ENCODE data around the gene GALR1.
"Not testable (repeated sequence)": the region's sequence is repeated elsewhere in the genome, so short reads cannot be mapped to it uniquely, and the experiment has no call there.

Gene GALR1

DNA sequence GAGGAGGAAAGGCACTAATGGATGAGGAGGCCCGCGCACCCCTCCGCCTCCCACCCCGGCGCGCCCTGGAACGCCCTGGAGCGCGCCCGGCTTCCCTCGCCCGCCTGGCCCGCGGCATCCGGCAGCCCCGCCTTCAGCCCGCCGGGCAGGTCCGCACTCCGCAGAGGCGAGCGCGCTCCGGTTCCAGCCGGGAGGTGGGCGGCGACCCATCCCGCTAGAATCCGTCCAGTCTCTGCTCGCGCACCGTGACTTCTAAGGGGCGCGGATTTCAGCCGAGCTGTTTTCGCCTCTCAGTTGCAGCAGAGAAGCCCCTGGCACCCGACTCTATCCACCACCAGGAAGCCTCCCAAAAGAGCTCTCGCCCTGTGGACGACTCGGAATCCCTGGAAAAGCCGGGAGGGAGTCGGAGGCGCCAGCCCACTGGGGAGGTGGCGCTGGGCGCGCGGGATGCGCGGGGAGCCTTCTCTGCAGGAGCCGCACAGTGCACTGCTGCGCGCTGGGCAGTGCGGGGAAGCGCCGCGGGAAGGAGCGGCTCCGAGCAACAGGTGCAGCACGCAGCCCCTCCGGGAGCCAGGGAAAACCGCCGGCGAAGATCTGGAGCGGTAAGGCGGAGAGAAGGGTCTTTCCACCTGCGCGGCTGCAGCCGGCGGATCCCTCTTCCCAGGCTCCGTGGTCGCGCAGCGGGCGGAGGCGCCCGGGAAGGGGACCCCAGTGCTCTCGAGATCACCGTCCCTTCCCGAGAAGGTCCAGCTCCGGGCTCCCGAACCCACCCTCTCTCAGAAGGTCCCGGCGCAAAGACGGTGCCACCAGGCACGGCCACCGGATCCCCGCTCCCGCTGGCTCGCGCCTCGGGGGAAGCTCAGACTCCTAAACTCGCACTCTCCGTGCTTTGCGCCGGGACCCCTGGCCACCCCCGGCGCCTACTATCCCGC, at the start of gene GALR1:
GALR1 (plus strand) TSS at position 280 of the 932 bp plus-strand sequence. CDS start 701 bp downstream, outside the sequence.
- in situ Hi-C loops (cut with MboI; ENCODE audit: low sequenced_read_pairs) = no loop called here

DNA sequence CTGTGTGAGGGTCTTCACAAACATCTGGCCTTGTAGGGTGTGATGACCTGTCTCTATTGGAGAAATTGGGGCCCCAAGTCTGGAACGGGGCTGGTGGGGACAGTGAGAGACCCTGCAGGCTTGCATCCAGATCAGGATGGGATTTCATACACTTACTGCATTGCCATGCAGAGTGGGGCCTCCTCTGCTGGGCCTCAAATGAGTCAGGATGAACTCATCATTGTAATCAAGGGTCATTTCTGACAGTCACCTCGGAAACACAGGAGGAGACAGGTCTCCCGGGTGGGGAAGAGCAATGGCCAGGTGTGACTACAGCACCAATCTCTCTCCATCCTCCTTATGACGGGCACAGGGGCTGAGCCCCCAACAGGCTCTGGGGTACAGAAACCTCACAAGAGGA, 48.1 kb upstream of the GALR1 start:
- in situ Hi-C loops (cut with MboI; ENCODE audit: low sequenced_read_pairs) = loop anchor here (25.0 kb wide), 1 partner anchor 139 kb away; no protein-coding TSS in a partner anchor

DNA sequence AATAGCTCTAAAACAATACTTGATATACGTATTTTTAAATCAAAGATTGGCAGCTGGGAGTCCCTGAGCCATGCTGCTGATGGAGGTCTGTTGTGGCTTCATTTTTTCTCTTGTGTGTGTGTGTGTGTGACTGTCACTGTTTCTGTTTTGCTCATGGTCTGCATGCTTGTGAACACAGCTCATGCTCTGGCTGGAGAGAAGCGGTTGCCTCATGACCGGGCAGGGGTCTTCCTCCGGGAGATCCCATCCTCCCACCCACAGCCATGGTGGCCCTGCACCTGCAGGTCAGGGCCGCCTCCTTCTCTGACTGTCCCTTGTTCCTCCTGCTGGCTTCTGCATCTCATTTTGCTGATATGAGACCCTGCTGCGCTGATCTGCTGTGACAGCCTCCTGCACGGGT, 47.3 kb upstream of the GALR1 start:
- in situ Hi-C loops (cut with MboI; ENCODE audit: low sequenced_read_pairs) = loop anchor here (25.0 kb wide), 1 partner anchor 140 kb away; no protein-coding TSS in a partner anchor

GRCh38 chr18:77203071-77203470, 46.6 kb upstream of the GALR1 start:
- in situ Hi-C loops (cut with MboI; ENCODE audit: low sequenced_read_pairs) = loop anchor here (25.0 kb wide), 1 partner anchor 141 kb away; no protein-coding TSS in a partner anchor

DNA sequence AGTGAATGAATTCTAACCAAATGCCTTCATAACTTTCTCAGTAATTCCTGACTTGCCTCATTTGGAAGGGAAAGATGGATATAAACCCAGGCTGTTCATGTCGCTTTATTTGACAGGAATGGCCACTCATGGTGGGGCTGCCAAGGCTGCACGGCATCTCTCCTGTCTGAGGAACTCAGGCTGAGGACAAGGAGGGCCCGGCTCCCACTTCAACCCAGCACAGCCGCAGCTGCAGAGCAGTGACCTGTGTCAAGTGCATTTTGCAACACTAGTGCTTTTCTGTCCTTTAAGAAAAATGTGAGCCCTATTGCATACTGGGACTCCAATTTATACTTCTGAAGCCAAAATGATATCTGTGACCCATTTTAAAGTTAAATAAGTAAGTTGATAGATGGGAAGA, 45.8 kb upstream of the GALR1 start:
- in situ Hi-C loops (cut with MboI; ENCODE audit: low sequenced_read_pairs) = loop anchor here (25.0 kb wide), 1 partner anchor 142 kb away; no protein-coding TSS in a partner anchor

- in situ Hi-C loops (cut with MboI; ENCODE audit: low sequenced_read_pairs) = loop anchor here (25.0 kb wide), 1 partner anchor 143 kb away; no protein-coding TSS in a partner anchor
Measured at GRCh38 chr18:77205769-77206168, 43.9 kb upstream of the GALR1 start.

- in situ Hi-C loops (cut with MboI; ENCODE audit: low sequenced_read_pairs) = loop anchor here (25.0 kb wide), 1 partner anchor 145 kb away; no protein-coding TSS in a partner anchor
Measured at GRCh38 chr18:77206676-77207374, 42.8 kb upstream of the GALR1 start.

- in situ Hi-C loops (cut with MboI; ENCODE audit: low sequenced_read_pairs) = loop anchor here (25.0 kb wide), 1 partner anchor 145 kb away; no protein-coding TSS in a partner anchor
Measured at GRCh38 chr18:77207540-77207939, 42.1 kb upstream of the GALR1 start.

GRCh38 chr18:77208964-77209363, 40.7 kb upstream of the GALR1 start:
- in situ Hi-C loops (cut with MboI; ENCODE audit: low sequenced_read_pairs) = loop anchor here (25.0 kb wide), 1 partner anchor 147 kb away; no protein-coding TSS in a partner anchor

DNA sequence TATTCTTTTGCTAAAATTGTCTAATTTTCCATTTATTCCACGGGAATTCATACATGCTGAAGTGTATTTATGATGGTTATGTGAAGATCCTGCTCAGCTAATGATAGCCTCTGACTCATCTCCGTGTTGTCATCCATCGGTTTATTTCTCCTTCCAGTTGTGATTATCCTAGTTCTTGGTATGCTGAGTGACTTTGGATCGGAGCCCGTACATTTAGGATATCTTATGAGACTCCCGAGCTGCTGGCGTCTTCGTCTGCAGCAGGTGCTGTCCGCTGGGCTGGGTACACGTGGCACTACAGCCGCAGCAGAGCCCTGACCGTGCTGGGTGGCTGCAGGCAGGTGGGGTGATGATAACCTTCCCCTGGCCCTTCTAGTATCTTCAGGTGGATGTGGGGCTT, 40.1 kb upstream of the GALR1 start:
- in situ Hi-C loops (cut with MboI; ENCODE audit: low sequenced_read_pairs) = loop anchor here (25.0 kb wide), 1 partner anchor 147 kb away; no protein-coding TSS in a partner anchor

DNA sequence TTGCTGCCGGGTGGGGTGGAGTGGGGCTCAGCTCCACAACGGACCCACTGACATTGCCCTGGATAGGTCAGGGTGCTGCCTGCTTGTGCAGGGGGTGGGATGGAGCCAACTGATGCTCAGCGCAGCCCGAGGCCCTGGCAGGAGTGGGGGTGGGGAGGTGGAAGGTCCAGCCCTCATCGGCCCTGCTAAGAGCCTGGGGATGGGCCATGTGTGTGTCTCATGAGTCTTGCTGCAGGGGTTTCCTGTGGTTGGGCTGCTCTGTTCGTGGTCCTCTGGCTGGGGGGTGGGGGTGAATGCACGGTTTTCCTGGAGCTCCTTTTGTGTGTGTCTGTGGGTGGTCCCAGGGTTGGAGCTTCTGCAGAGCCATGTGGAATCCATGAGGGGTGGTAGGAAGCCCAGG, 39.4 kb upstream of the GALR1 start:
- in situ Hi-C loops (cut with MboI; ENCODE audit: low sequenced_read_pairs) = loop anchor here (25.0 kb wide), 1 partner anchor 148 kb away; no protein-coding TSS in a partner anchor

DNA sequence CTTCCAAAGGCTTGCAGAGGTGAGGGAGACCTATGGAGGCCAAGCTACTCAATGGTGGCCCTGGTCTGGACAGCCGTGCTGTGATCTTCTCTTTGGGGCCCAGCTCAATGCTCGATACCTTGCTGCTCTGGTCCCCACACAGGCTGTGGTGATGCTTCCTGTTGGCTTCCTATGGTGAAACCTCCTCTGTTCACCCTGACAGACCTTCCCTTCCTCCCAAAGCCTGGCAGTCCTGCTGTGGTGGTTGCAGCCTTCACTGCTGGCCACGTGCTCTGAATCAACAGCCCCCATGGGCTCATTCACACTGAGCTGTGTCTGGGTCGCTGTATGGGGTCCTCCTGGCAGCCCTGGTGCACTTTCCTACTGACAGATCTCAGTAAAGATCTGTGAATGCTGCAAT, 31.0 kb upstream of the GALR1 start:
- in situ Hi-C loops (cut with MboI; ENCODE audit: low sequenced_read_pairs) = loop anchor here (25.0 kb wide), 1 partner anchor 156 kb away; no protein-coding TSS in a partner anchor

GRCh38 chr18:77220726-77221125, 28.9 kb upstream of the GALR1 start:
- in situ Hi-C loops (cut with MboI; ENCODE audit: low sequenced_read_pairs) = loop anchor here (25.0 kb wide), 1 partner anchor 158 kb away; no protein-coding TSS in a partner anchor

GRCh38 chr18:77222464-77222863, 27.2 kb upstream of the GALR1 start:
- in situ Hi-C loops (cut with MboI; ENCODE audit: low sequenced_read_pairs) = loop anchor here (25.0 kb wide), 1 partner anchor 160 kb away; no protein-coding TSS in a partner anchor

GRCh38 chr18:77223221-77223639, 26.4 kb upstream of the GALR1 start:
- in situ Hi-C loops (cut with MboI; ENCODE audit: low sequenced_read_pairs) = loop anchor here (25.0 kb wide), 1 partner anchor 161 kb away; no protein-coding TSS in a partner anchor

GRCh38 chr18:77223653-77224052, 26.0 kb upstream of the GALR1 start:
- in situ Hi-C loops (cut with MboI; ENCODE audit: low sequenced_read_pairs) = loop anchor here (25.0 kb wide), 1 partner anchor 161 kb away; no protein-coding TSS in a partner anchor

GRCh38 chr18:77230645-77231044, 19.0 kb upstream of the GALR1 start:
- in situ Hi-C loops (cut with MboI; ENCODE audit: low sequenced_read_pairs) = no loop called here

GRCh38 chr18:77234504-77235365, 14.9 kb upstream of the GALR1 start:
- in situ Hi-C loops (cut with MboI; ENCODE audit: low sequenced_read_pairs) = no loop called here

DNA sequence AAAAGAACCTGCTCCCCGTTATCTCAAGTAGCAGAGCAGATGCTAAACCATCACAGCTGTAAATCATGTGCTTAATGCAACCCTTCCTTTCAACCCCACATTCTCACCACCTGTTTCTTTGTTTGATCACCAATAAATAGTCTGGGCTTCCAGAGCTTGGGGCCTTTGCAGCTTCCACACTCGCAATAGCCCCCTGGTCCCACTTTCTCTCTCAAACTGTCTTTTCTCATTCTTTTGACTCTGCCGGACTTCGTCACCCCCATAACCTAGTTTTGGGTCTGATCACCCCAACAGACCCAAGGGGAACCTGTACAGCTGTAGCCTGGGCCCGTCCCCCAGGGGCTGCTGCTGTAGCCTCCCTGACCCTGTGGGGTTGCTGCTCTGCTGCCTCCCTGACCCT, 10.4 kb upstream of the GALR1 start:
- in situ Hi-C loops (cut with MboI; ENCODE audit: low sequenced_read_pairs) = not testable (repeated sequence)
